HEK293 (cell line): ENCODE measurements around the gene NECTIN4.
A peak's percentile ranks its signal among the peaks of the same experiment; 100 is the strongest.
"Not testable (repeated sequence)": the region's sequence is repeated elsewhere in the genome, so short reads cannot be mapped to it uniquely, and the experiment has no call there.

ENCODE experiments used
- CTCF ChIA-PET: fragments of 350-600 bp; formaldehyde crosslinking; extraction: SDS; loops from one replicate; lab custom pipeline; 2021; ENCODE audit warnings: antibody characterized with exemption; lab: Yijun Ruan, JAX
- POLR2A ChIA-PET: fragments of 300-600 bp; formaldehyde crosslinking; extraction: SDS; loops from one replicate; lab custom pipeline; 2020; ENCODE audit warnings: antibody characterized with exemption, inconsistent platforms; lab: Yijun Ruan, JAX
- H3K27ac ChIP-seq: fragments of 200-500 bp; sonication (Bioruptor generic); 2 replicates; pipeline ENCODE4 v1.5.1; 2014; ENCODE audit warnings: low read depth, low read length, control low read depth, inconsistent platforms; ENCODE audit errors: extremely low read depth
- H3K36me3 ChIP-seq, 2 experiments: fragments of 200-500 bp in 1 of 2; sonication (Bioruptor generic) in 1 of 2; 1 replicate in 1 of 2; 2 replicates in 1 of 2; pipeline ENCODE4 v1.5.1; 2014 to 2017; ENCODE audit warnings: inconsistent platforms in 2 of 2, low read length in 2 of 2; ENCODE audit not compliant: control insufficient read depth in 2 of 2, insufficient read depth in 1 of 2
- H3K4me1 ChIP-seq: fragments of 200-500 bp; sonication (Bioruptor generic); 2 replicates; pipeline ENCODE4 v1.5.1; 2014; ENCODE audit warnings: mild to moderate bottlenecking, low read length, inconsistent platforms; ENCODE audit not compliant: control insufficient read depth, insufficient read depth
- H3K4me3 ChIP-seq: 2 replicates; pipeline ENCODE4 v1.5.1; 2011; ENCODE audit warnings: low read depth, mild to moderate bottlenecking, control low read depth, low read length, moderate library complexity
- H3K9me3 ChIP-seq: fragments of 200-500 bp; sonication (Bioruptor generic); 2 replicates; pipeline ENCODE4 v1.5.1; 2014; ENCODE audit warnings: low read depth, low read length, inconsistent platforms; ENCODE audit not compliant: control insufficient read depth, insufficient read depth
- KLF1 ChIP-seq: fragments of 450-650 bp; formaldehyde crosslinking; IDR thresholded peaks from 2 replicates; pipeline ENCODE4 v1.5.1; 2016; ENCODE audit warnings: missing biosample characterization, missing genetic modification characterization
- PRDM1 ChIP-seq: fragments of 450-650 bp; formaldehyde crosslinking; IDR thresholded peaks from 2 replicates; pipeline ENCODE4; 2016; ENCODE audit warnings: missing biosample characterization, missing genetic modification characterization
- SETDB1 ChIP-seq: IDR thresholded peaks from one replicate; pipeline ENCODE4 v1.6.1; 2017; ENCODE audit warnings: mild to moderate bottlenecking, low read length, moderate library complexity, mixed read lengths; ENCODE audit not compliant: insufficient read length
- ZNF555 ChIP-seq: fragments of 450-650 bp; formaldehyde crosslinking; conservative IDR thresholded peaks from 2 replicates; pipeline ENCODE4 v1.5.1; 2017; ENCODE audit warnings: missing biosample characterization, mild to moderate bottlenecking, missing genetic modification characterization, inconsistent platforms
- TF ChIP-seq, protein P1 (sequence below): fragments of 450-650 bp; formaldehyde crosslinking; IDR thresholded peaks from 2 replicates; pipeline ENCODE4 v1.5.1; 2016; ENCODE audit warnings: missing biosample characterization, missing genetic modification characterization, borderline replicate concordance

The NECTIN4 gene

DNA sequence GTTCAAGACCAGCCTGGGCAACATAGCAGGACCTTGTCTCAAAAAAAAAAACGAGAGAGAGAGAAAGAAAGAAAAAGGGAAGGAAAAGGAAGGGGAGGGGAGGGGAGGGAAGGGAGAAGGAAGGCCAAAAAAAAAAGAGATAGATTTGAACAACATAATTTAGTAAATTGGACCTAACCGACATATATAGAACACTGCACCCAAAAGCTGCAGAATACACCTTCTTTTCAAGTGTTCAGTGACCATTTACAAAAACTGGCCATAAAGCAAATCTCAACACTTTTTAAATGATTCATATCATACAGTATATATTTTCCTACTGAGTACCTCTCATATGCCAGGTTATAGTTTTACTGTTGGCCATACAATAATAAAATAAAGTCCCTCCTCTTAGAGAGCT lies 57.5 kb downstream of the NECTIN4 start (continued):
- TF ChIP-seq, protein P1, sequence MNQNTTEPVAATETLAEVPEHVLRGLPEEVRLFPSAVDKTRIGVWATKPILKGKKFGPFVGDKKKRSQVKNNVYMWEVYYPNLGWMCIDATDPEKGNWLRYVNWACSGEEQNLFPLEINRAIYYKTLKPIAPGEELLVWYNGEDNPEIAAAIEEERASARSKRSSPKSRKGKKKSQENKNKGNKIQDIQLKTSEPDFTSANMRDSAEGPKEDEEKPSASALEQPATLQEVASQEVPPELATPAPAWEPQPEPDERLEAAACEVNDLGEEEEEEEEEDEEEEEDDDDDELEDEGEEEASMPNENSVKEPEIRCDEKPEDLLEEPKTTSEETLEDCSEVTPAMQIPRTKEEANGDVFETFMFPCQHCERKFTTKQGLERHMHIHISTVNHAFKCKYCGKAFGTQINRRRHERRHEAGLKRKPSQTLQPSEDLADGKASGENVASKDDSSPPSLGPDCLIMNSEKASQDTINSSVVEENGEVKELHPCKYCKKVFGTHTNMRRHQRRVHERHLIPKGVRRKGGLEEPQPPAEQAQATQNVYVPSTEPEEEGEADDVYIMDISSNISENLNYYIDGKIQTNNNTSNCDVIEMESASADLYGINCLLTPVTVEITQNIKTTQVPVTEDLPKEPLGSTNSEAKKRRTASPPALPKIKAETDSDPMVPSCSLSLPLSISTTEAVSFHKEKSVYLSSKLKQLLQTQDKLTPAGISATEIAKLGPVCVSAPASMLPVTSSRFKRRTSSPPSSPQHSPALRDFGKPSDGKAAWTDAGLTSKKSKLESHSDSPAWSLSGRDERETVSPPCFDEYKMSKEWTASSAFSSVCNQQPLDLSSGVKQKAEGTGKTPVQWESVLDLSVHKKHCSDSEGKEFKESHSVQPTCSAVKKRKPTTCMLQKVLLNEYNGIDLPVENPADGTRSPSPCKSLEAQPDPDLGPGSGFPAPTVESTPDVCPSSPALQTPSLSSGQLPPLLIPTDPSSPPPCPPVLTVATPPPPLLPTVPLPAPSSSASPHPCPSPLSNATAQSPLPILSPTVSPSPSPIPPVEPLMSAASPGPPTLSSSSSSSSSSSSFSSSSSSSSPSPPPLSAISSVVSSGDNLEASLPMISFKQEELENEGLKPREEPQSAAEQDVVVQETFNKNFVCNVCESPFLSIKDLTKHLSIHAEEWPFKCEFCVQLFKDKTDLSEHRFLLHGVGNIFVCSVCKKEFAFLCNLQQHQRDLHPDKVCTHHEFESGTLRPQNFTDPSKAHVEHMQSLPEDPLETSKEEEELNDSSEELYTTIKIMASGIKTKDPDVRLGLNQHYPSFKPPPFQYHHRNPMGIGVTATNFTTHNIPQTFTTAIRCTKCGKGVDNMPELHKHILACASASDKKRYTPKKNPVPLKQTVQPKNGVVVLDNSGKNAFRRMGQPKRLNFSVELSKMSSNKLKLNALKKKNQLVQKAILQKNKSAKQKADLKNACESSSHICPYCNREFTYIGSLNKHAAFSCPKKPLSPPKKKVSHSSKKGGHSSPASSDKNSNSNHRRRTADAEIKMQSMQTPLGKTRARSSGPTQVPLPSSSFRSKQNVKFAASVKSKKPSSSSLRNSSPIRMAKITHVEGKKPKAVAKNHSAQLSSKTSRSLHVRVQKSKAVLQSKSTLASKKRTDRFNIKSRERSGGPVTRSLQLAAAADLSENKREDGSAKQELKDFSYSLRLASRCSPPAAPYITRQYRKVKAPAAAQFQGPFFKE, result no peak

DNA sequence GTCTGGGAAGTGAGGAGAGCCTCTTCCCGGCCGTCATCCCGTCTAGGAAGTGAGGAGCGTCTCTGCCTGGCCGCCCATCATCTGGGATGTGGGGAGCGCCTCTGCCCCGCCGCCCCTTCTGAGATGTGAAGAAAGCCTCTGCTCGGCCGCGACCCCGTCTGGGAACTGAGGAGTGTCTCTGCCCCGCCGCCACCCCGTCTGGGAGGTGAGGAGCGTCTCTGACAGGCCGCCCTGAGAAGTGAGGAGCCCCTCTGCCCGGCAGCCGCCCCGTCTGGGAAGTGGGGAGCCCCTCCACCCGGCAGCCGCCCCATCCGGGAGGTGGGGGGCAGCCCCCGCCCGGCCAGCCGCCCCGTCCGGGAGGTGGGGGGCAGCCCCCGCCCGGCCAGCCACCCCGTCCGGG lies 59.9 kb downstream of the NECTIN4 start:
- H3K4me1 ChIP-seq, POLR2A ChIA-PET, H3K4me3 ChIP-seq, H3K27ac ChIP-seq, H3K9me3 ChIP-seq, H3K36me3 ChIP-seq, CTCF ChIA-PET: not testable (repeated sequence)

DNA sequence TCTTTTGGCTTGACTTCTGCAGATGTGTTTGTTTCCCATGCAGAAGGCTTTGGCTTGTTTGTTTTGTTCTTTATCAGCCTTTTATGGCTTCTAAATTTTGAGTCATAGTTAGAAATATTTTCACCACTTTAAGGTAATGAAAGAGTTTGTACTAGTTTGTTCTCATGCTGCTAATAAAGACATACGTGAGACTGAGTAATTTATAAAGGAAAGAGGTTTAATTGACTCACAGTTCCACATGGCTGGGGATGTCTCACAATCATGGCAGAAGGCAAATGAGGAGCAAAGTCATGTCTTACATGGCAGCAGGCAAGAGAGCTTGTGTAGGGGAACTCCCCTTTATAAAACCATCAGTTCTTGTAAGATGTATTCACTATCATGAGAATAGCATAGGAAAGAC lies 62.4 kb downstream of the NECTIN4 start:
- CTCF ChIA-PET, result interaction anchor here (0.7 kb wide), 1 partner anchor 55 kb away, joined by 5 read pairs; no protein-coding TSS in a partner anchor
- H3K27ac ChIP-seq, result not testable (repeated sequence)

DNA sequence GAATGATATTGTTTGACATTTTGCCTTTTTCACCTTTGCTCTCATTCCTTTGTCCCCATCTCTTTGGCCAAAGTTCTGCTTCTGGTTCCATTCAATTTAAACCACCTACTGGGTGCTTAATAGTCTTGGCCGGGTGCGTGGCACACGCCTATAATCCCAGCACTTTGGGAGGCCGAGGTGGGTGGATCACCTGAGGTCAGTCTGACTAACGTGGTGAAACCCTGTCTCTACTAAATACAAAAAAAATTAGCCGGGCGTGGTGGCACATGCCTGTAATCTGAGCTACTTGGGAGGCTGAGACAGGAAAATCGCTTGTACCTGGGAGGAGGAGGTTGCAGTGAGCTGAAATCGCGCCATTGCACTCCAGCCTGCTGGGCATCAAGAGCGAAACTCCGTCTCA lies 66.9 kb downstream of the NECTIN4 start:
- H3K9me3 ChIP-seq, H3K4me1 ChIP-seq, H3K36me3 ChIP-seq, H3K27ac ChIP-seq, H3K4me3 ChIP-seq: not testable (repeated sequence)
- TF ChIP-seq KLF1 (tag by site-specific recombination), result peak; percentile 61
- ChIA-PET CTCF (interaction anchor here (0.6 to 2.8 kb wide), 3 partner anchors 9 to 120 kb away, joined by 3 to 18 read pairs (median 3); no protein-coding TSS in a partner anchor), POLR2A (interaction anchor here (2.4 kb wide), 1 partner anchor 16 kb away, joined by 26 read pairs; the partner anchor contains the start of gene TSTD1)

More for the DNA sequence above, 62.4 kb downstream of the NECTIN4 start:
- not testable (repeated sequence) for H3K4me3 ChIP-seq, H3K4me1 ChIP-seq, H3K36me3 ChIP-seq, H3K9me3 ChIP-seq
- peak; percentile 14 for TF ChIP-seq SETDB1
- POLR2A ChIA-PET, result interaction anchor here (0.6 to 0.7 kb wide), 4 partner anchors 14 to 1226 kb away, joined by 4 to 8 read pairs (median 5); no protein-coding TSS in a partner anchor

DNA sequence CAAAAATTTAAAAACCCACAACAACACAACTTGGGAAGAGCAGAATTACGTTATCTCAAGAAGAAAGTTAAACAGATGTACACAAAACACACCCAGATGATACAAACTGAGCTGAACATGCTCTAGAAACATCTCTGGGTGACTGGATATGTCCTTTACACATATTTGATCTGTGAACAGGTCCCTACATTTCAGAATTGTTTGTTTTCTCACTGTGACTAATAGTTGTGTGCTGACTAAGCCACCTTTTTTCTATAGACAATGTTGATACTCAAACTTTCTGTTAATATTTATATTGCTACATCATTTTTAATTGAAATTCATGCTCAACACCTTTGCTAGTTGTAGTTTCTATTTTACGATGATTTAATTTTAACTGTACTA lies 67.4 kb downstream of the NECTIN4 start:
- no peak overlapping the region for H3K27ac ChIP-seq
- ChIA-PET CTCF (interaction anchor here (0.9 to 2.8 kb wide), 3 partner anchors 9 to 32 kb away, joined by 3 to 18 read pairs (median 4); no protein-coding TSS in a partner anchor), POLR2A (interaction anchor here (0.8 to 3.1 kb wide), 12 partner anchors 8 to 113 kb away, joined by 3 to 50 read pairs (median 6); partner anchors contain the start of genes TSTD1 and USF1)
- TF ChIP-seq PRDM1 (tag by site-specific recombination) (peak; percentile 2; the same call in 1 of the 2 replicates), ZNF555 (tag by site-specific recombination) (no peak)
- H3K4me3 ChIP-seq, result no peak overlapping the region
- H3K36me3 ChIP-seq, result no peaks in the 10 kb centered on the region
- no peaks in the 10 kb centered on the region for H3K9me3 ChIP-seq
- 0 out of 2 replicates have a peak, but pooled peaks cover 2% of the 10 kb centered on the region for H3K4me1 ChIP-seq
